Fibroblast of lung (primary cell): ENCODE measurements around the gene ITFG1. TPM values are rescaled to one million over a fixed set of nuclear protein-coding genes. Genes with fewer than 3 reads are reported as not detected.

ENCODE experiments used
- DNase-seq, 2 donors: peaks; one replicate each; pipeline versions ENCODE4 v3.0.0 to v3.0.0-alpha.2; 2010; ENCODE audit warnings: low read depth in 2 of 2
- H2AFZ ChIP-seq: 2 replicates; pipeline ENCODE4 v1.5.1; 2012; ENCODE audit warnings: low read length, control low read depth, inconsistent platforms
- H3K27ac ChIP-seq: 2 replicates; pipeline ENCODE4 v1.5.1; 2011; ENCODE audit warnings: low read length, control low read depth; ENCODE audit not compliant: insufficient read depth
- H3K27me3 ChIP-seq: 2 replicates; pipeline ENCODE4 v1.5.1; 2011; ENCODE audit warnings: mild to moderate bottlenecking, low read length; ENCODE audit not compliant: control insufficient read depth, insufficient read depth
- H3K36me3 ChIP-seq: 2 replicates; pipeline ENCODE4 v1.5.1; 2011; ENCODE audit warnings: low read length; ENCODE audit not compliant: control insufficient read depth, insufficient read depth
- H3K4me1 ChIP-seq: 2 replicates; pipeline ENCODE4 v1.5.1; 2011; ENCODE audit warnings: low read length; ENCODE audit not compliant: control insufficient read depth, insufficient read depth; ENCODE audit errors: extremely low read depth
- H3K4me2 ChIP-seq: 2 replicates; pipeline ENCODE4 v1.5.1; 2011; ENCODE audit warnings: low read length, control low read depth; ENCODE audit not compliant: insufficient read depth; ENCODE audit errors: extremely low read depth
- H3K4me3 ChIP-seq, 4 experiments: fragments of 200-600 bp in 1 of 4; sonication (generic) in 1 of 4; replicated peaks in 1 of 4; 2 replicates each; pipeline ENCODE4 v1.5.1; 2011 to 2016; ENCODE audit warnings: low read length in 4 of 4, low read depth in 3 of 4, mild to moderate bottlenecking in 3 of 4, control low read depth in 2 of 4, inconsistent platforms in 1 of 4, mixed read lengths in 1 of 4; ENCODE audit not compliant: insufficient read depth in 1 of 4; ENCODE audit errors: control extremely low read depth in 1 of 4
- H3K79me2 ChIP-seq: 2 replicates; pipeline ENCODE4 v1.5.1; 2012; ENCODE audit warnings: mild to moderate bottlenecking, low read length, inconsistent platforms; ENCODE audit not compliant: control insufficient read depth, insufficient read depth
- H3K9ac ChIP-seq: 2 replicates; pipeline ENCODE4 v1.5.1; 2011; ENCODE audit warnings: mild to moderate bottlenecking, low read length, control low read depth; ENCODE audit not compliant: insufficient read depth
- H3K9me3 ChIP-seq: 2 replicates; pipeline ENCODE4 v1.5.1; 2012; ENCODE audit warnings: low read depth, low read length; ENCODE audit not compliant: control insufficient read depth, insufficient read depth
- H4K20me1 ChIP-seq: 2 replicates; pipeline ENCODE4 v1.5.1; 2011; ENCODE audit warnings: low read length; ENCODE audit not compliant: control insufficient read depth, insufficient read depth; ENCODE audit errors: extremely low read depth
- CTCF ChIP-seq, 2 donors: IDR thresholded peaks in 1 of 2; conservative IDR thresholded peaks in 1 of 2; 1 replicate in 1 of 2; 2 replicates in 1 of 2; pipeline ENCODE4 v1.5.1; 2011 to 2012; ENCODE audit warnings: low read length in 2 of 2, control low read depth in 1 of 2, inconsistent platforms in 1 of 2, low read depth in 1 of 2, mild to moderate bottlenecking in 1 of 2
- EZH2 ChIP-seq: IDR thresholded peaks from 2 replicates; pipeline ENCODE4 v1.5.1; 2012; ENCODE audit warnings: low read length, control low read depth, mild to moderate bottlenecking; ENCODE audit errors: missing control alignments
- polyA plus RNA-seq, 2 donors: library from polyadenylated mRNA; depleted of rRNA in 1 of 2; stranded (reverse) in 1 of 2; unstranded in 1 of 2; fragments of >200 nt; gene quantifications; 2 replicates each; pipeline ENCODE4 v1.2.1, GENCODE V29; 2011 to 2012; ENCODE audit warnings: missing spikeins in 1 of 2
- total RNA-seq: library from RNA; depleted of rRNA; stranded (reverse); fragments of >200 nt; gene quantifications from 2 replicates; pipeline ENCODE4 v1.2.1, GENCODE V29; 2014

ITFG1 gene
- total and polyA plus RNA-seq, 2 donors (not counting 1 experiment from before 2014, with no cell fraction given) = 96.1 to 111 TPM

GRCh38 chr16:47488051-47488450 is 27.2 kb upstream of the ITFG1 start:
- Histone ChIP-seq H3K27me3 (no peaks in the 10 kb centered on the region), H4K20me1 (no peaks in the 10 kb centered on the region), H3K4me2 (no peak overlapping the region), H3K9ac (no peak overlapping the region), H3K27ac (no peak overlapping the region), H3K4me3 (no peak overlapping the region), H3K9me3 (no peaks in the 10 kb centered on the region), H3K36me3 (no peaks in the 10 kb centered on the region), H2AFZ (no peak overlapping the region), H3K4me1 (no peaks in the 10 kb centered on the region), H3K79me2 (peaks cover 2% of the 10 kb centered on the region)
- DNase-seq = no peak
- TF ChIP-seq EZH2 (no peak), CTCF (conservative IDR thresholded peaks at IDR 0.05 in 1 of 2, IDR thresholded peaks at IDR 0.05 in 1 of 2; ENCODE audit: low read depth in 1 of 2, low read length in 2 of 2) (no peak)

- no peaks in the 10 kb centered on the region for H3K36me3 ChIP-seq
- H3K79me2 ChIP-seq = peaks cover 2% of the 10 kb centered on the region
- no peak overlapping the region for H3K4me2 ChIP-seq
- no peaks in the 10 kb centered on the region for H3K27me3 ChIP-seq
- no peak overlapping the region for H3K27ac ChIP-seq
- TF ChIP-seq CTCF (conservative IDR thresholded peaks at IDR 0.05 in 1 of 2, IDR thresholded peaks at IDR 0.05 in 1 of 2; ENCODE audit: low read depth in 1 of 2, low read length in 2 of 2) (no peak), EZH2 (no peak)
- H3K4me3 ChIP-seq = no peak overlapping the region
- no peak overlapping the region for H2AFZ ChIP-seq
- no peak overlapping the region for H3K9ac ChIP-seq
- DNase-seq = no peak
- no peaks in the 10 kb centered on the region for H3K9me3 ChIP-seq
- no peaks in the 10 kb centered on the region for H3K4me1 ChIP-seq
- H4K20me1 ChIP-seq = no peaks in the 10 kb centered on the region
Observed at GRCh38 chr16:47486856-47487255, 26.0 kb upstream of the ITFG1 start.

- Histone ChIP-seq H2AFZ (no peak overlapping the region), H3K4me1 (no peaks in the 10 kb centered on the region), H3K79me2 (peaks cover 1% of the 10 kb centered on the region), H3K4me2 (no peak overlapping the region), H3K27me3 (no peaks in the 10 kb centered on the region), H4K20me1 (no peaks in the 10 kb centered on the region), H3K36me3 (no peaks in the 10 kb centered on the region), H3K27ac (no peak overlapping the region), H3K9ac (no peak overlapping the region), H3K4me3 (no peak overlapping the region), H3K9me3 (no peaks in the 10 kb centered on the region)
- DNase-seq = no peak
- TF ChIP-seq CTCF (conservative IDR thresholded peaks at IDR 0.05 in 1 of 2, IDR thresholded peaks at IDR 0.05 in 1 of 2; ENCODE audit: low read depth in 1 of 2, low read length in 2 of 2) (no peak), EZH2 (no peak)
Observed at GRCh38 chr16:47483616-47484015, 22.8 kb upstream of the ITFG1 start.
